C4-2B (cell line): Measurements from ENCODE around the gene KRTAP10-10.

ENCODE experiments used
- CTCF ChIP-seq: fragments of 450-650 bp; conservative IDR thresholded peaks from 2 replicates; pipeline ENCODE4 v1.5.1; 2017; ENCODE audit warnings: mild to moderate bottlenecking
- ZFX ChIP-seq: fragments of 450-650 bp; IDR thresholded peaks from 2 replicates; pipeline ENCODE4 v1.6.1; 2017

DNA sequence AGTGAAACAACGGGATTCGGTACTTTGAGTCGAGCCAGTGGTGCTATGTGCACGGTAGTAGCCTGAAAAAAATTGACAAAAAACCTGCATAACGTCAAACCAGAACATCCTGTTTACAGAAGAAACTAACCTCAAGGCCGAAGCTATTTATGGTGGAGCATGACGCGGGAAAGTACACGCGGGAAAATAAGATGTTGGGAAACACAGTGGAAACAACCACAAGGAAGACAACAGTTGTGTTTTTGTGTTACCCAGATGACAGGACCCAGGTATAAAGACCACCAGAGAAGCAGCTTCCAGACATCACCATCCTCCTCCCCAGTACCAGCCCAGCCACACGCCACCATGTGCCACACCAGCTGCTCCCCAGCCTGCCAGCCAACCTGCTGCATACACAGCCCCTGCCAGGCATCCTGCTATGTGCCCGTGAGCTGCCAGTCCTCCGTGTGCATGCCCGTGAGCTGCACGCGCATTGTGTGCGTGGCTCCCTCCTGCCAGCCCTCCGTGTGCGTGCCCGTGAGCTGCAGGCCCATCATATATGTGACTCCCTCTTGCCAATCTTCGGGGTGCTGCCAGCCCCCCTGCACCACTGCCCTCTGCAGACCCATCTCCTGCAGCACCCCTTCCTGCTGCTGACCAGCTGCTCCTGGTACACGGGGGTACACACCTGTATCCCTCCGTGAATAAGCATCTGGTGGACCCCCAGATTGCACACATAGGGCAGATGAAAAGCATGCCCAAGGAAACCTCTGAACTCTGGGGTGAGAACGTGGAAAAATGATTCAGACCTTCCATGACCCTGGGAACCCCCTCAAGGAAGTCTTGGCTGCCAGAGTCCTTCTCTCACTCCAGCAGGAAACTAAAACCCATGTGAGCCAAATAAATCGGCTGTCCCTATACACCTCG, 20.7 kb downstream of the KRTAP10-10 start, which contains the start of gene KRTAP12-3:
- TF ChIP-seq CTCF: no peak
- TF ChIP-seq ZFX: no peak
